HUES64 (cell line): ENCODE data around the gene CD2.

ENCODE experiments used
- H3K27ac ChIP-seq: 2 replicates; pipeline ENCODE4 v1.7.0; 2013; ENCODE audit warnings: low read depth, low read length, inconsistent platforms
- H3K27me3 ChIP-seq: 2 replicates; pipeline ENCODE4 v1.6.1; 2013; ENCODE audit warnings: mild to moderate bottlenecking, low read length; ENCODE audit not compliant: insufficient read depth
- H3K36me3 ChIP-seq: 2 replicates; pipeline ENCODE4 v1.6.1; 2013; ENCODE audit warnings: mild to moderate bottlenecking, low read length; ENCODE audit not compliant: insufficient read depth
- H3K4me1 ChIP-seq: 2 replicates; pipeline ENCODE4 v1.6.1; 2013; ENCODE audit warnings: mild to moderate bottlenecking, low read length, moderate library complexity; ENCODE audit not compliant: insufficient read depth
- H3K4me3 ChIP-seq: 2 replicates; pipeline ENCODE4 v1.5.1; 2013; ENCODE audit warnings: mild to moderate bottlenecking, low read length, moderate library complexity
- H3K9ac ChIP-seq: 2 replicates; pipeline ENCODE4 v1.6.1; 2013; ENCODE audit warnings: mild to moderate bottlenecking, low read depth, low read length
- H3K9me3 ChIP-seq: 2 replicates; pipeline ENCODE4 v1.6.1; 2013; ENCODE audit warnings: low read depth, low read length; ENCODE audit not compliant: insufficient read depth
- WGBS: fragments of 150-250, 120-280 bp; methylation state at CpG from one replicate; pipeline ENCODE4 v1.1.7; 2013; ENCODE audit warnings: missing lambda C conversion rate; 5-methylcytosine and 5-hydroxymethylcytosine counted together

The CD2 gene

GRCh38 chr1:116808848-116809508, 54.7 kb downstream of the CD2 start:
- 94% methylated on average over 14 of the region's 14 CpGs for WGBS
- Histone ChIP-seq H3K9me3 (peaks cover 2% of the 10 kb centered on the region; the same call in 1 of the 2 replicates), H3K9ac (no peak overlapping the region), H3K4me3 (no peak overlapping the region), H3K36me3 (no peaks in the 10 kb centered on the region), H3K27me3 (no peaks in the 10 kb centered on the region), H3K4me1 (peaks cover 16% of the 10 kb centered on the region), H3K27ac (no peak overlapping the region)

GRCh38 chr1:116811321-116811720, 57.1 kb downstream of the CD2 start:
- peaks cover 16% of the 10 kb centered on the region for H3K4me1 ChIP-seq
- no peak overlapping the region for H3K4me3 ChIP-seq
- no peak overlapping the region for H3K27ac ChIP-seq
- H3K9ac ChIP-seq, result no peak overlapping the region
- 94% methylated on average over 1 of the region's 1 CpG for WGBS
- H3K36me3 ChIP-seq, result no peaks in the 10 kb centered on the region
- no peaks in the 10 kb centered on the region for H3K27me3 ChIP-seq
- peaks cover 2% of the 10 kb centered on the region; the same call in 1 of the 2 replicates for H3K9me3 ChIP-seq

- Histone ChIP-seq H3K4me3 (no peak overlapping the region), H3K36me3 (no peaks in the 10 kb centered on the region), H3K9ac (no peak overlapping the region), H3K9me3 (peaks cover 2% of the 10 kb centered on the region; the same call in 1 of the 2 replicates), H3K27me3 (no peaks in the 10 kb centered on the region), H3K4me1 (no peaks in the 10 kb centered on the region), H3K27ac (no peak overlapping the region)
- WGBS, result 97% methylated on average over 3 of the region's 4 CpGs
Measured at GRCh38 chr1:116814926-116815723, 60.9 kb downstream of the CD2 start.

- H3K27me3 ChIP-seq, result no peaks in the 10 kb centered on the region
- peaks cover 2% of the 10 kb centered on the region; the same call in 1 of the 2 replicates for H3K9me3 ChIP-seq
- H3K4me3 ChIP-seq, result no peak overlapping the region
- WGBS, result 50% methylated on average over 2 of the region's 2 CpGs
- H3K27ac ChIP-seq, result no peak overlapping the region
- H3K4me1 ChIP-seq, result no peaks in the 10 kb centered on the region
- no peak overlapping the region for H3K9ac ChIP-seq
- H3K36me3 ChIP-seq, result no peaks in the 10 kb centered on the region
Measured at GRCh38 chr1:116817582-116818064, 63.4 kb downstream of the CD2 start.
